Measurements from ENCODE around the gene CASK.
"Not testable (repeated sequence)": the region's sequence is repeated elsewhere in the genome, so short reads cannot be mapped to it uniquely, and the experiment has no call there.

DNA sequence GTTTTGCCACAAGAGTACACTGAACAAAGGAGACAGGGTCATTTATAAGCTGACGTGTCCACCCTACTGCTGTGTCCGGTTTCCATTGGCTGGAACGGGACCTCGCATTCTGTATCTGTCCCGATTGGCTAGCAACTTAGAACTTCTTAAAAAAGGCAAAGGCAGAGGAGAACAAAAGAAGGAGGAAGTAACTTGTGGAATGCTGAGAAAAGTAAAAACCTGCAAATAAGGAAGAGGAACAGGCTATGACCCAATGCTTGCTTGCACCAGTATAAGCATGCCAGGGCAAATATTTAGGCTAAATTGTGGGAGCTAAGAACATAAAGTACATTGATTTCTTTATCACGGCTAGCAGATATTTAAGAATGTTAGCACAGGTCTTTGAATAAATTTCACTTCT is 203.7 kb downstream of the CASK start:
- TF ChIP-seq, protein P1, sequence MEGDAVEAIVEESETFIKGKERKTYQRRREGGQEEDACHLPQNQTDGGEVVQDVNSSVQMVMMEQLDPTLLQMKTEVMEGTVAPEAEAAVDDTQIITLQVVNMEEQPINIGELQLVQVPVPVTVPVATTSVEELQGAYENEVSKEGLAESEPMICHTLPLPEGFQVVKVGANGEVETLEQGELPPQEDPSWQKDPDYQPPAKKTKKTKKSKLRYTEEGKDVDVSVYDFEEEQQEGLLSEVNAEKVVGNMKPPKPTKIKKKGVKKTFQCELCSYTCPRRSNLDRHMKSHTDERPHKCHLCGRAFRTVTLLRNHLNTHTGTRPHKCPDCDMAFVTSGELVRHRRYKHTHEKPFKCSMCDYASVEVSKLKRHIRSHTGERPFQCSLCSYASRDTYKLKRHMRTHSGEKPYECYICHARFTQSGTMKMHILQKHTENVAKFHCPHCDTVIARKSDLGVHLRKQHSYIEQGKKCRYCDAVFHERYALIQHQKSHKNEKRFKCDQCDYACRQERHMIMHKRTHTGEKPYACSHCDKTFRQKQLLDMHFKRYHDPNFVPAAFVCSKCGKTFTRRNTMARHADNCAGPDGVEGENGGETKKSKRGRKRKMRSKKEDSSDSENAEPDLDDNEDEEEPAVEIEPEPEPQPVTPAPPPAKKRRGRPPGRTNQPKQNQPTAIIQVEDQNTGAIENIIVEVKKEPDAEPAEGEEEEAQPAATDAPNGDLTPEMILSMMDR (IDR thresholded peaks at IDR 0.05; ENCODE audit: borderline replicate concordance, extremely low read depth, low read length, poor library complexity, severe bottlenecking), result not testable (repeated sequence)
- not testable (repeated sequence) for TF ChIP-seq EZH2 (IDR thresholded peaks at IDR 0.05; ENCODE audit: borderline replicate concordance, low read depth, low read length, severe bottlenecking)

Measured in DND-41 (cell line).